Caco-2 (cell line): Measurements from ENCODE around the gene CSMD2. TPM values are rescaled to one million over a fixed set of nuclear protein-coding genes. Genes with fewer than 3 reads are reported as not detected.

Experiments used
- BruUV-seq: library from RNA; stranded (reverse); fragments of 400-500 nt; replicated peaks from 2 replicates; lab custom pipeline; 2021; lab: Mats Ljungman, UMichigan
- CTCF ChIA-PET: fragments of 300-600 bp; sonication (Branson Sonifier 250); formaldehyde crosslinking; loops from one replicate; lab custom pipeline; 2022; ENCODE audit warnings: antibody characterized with exemption; lab: Charles Lee
- POLR2A ChIA-PET: fragments of 300-600 bp; sonication (Branson Sonifier 250); formaldehyde crosslinking; loops from one replicate; lab custom pipeline; 2022; ENCODE audit warnings: antibody characterized with exemption; lab: Charles Lee
- DNase-seq, 2 experiments: peaks; one replicate each; pipeline versions ENCODE4 v3.0.0 to v3.0.0-alpha.2; 2020 to 2022
- H3K27me3 ChIP-seq: replicated peaks from 2 replicates; pipeline ENCODE4 v1.6.0; 2011; ENCODE audit warnings: low read length; ENCODE audit not compliant: control insufficient read depth, insufficient read depth
- H3K36me3 ChIP-seq: 2 replicates; pipeline ENCODE4 v1.5.1; 2011; ENCODE audit warnings: low read length; ENCODE audit not compliant: control insufficient read depth, insufficient read depth
- H3K4me1 ChIP-seq: fragments of 250-450 bp; sonication (Bioruptor Pico); 2 replicates; pipeline ENCODE4 v1.5.1; 2020; ENCODE audit warnings: mild to moderate bottlenecking
- H3K4me3 ChIP-seq: 2 replicates; pipeline ENCODE4 v1.5.1; 2011; ENCODE audit warnings: low read depth, mild to moderate bottlenecking, control low read depth, low read length
- H3K9me3 ChIP-seq: fragments of 250-450 bp; sonication (Bioruptor Pico); 2 replicates; pipeline ENCODE4 v1.5.1; 2020; ENCODE audit warnings: mild to moderate bottlenecking, moderate library complexity
- H3K27ac Mint-ChIP-seq: one replicate; pipeline ENCODE4 v1.8.0; 2022; ENCODE audit warnings: mixed read lengths; ENCODE audit not compliant: unreplicated experiment
- H3K27me3 Mint-ChIP-seq: one replicate; pipeline ENCODE4 v1.8.0; 2022; ENCODE audit warnings: mixed read lengths; ENCODE audit not compliant: insufficient read depth, unreplicated experiment
- H3K36me3 Mint-ChIP-seq: one replicate; pipeline ENCODE4 v1.8.0; 2022; ENCODE audit warnings: mild to moderate bottlenecking, mixed read lengths; ENCODE audit not compliant: insufficient read depth, unreplicated experiment
- H3K4me1 Mint-ChIP-seq: one replicate; pipeline ENCODE4 v1.8.0; 2022; ENCODE audit warnings: low read depth, mixed read lengths; ENCODE audit not compliant: unreplicated experiment
- H3K4me3 Mint-ChIP-seq: one replicate; pipeline ENCODE4 v1.8.0; 2022; ENCODE audit warnings: mild to moderate bottlenecking, moderate library complexity, mixed read lengths; ENCODE audit not compliant: unreplicated experiment
- H3K9me3 Mint-ChIP-seq: one replicate; pipeline ENCODE4 v1.8.0; 2022; ENCODE audit warnings: mixed read lengths; ENCODE audit not compliant: unreplicated experiment
- CTCF ChIP-seq, 2 experiments: fragments of 200-600 bp in 1 of 2; IDR thresholded peaks; 1 replicate in 1 of 2; 2 replicates in 1 of 2; pipeline versions ENCODE4 v1.5.1 to v1.8.0; 2011 to 2022; ENCODE audit warnings: antibody characterized with exemption in 1 of 2, control low read depth in 1 of 2, inconsistent platforms in 1 of 2, low read depth in 1 of 2, low read length in 1 of 2, mild to moderate bottlenecking in 1 of 2, moderate library complexity in 1 of 2; ENCODE audit not compliant: insufficient read depth in 1 of 2, severe bottlenecking in 1 of 2, unreplicated experiment in 1 of 2
- intact Hi-C: fragments of 100-400 bp; cut with micrococcal nuclease; formaldehyde crosslinking; loops from one replicate; pipeline ENCODE4 v1.10.0; 2022; ENCODE audit not compliant: unreplicated experiment
- total RNA-seq: library from RNA; stranded (reverse); gene quantifications from 2 replicates; pipeline ENCODE4 v1.2.3, GENCODE V29; 2022

The CSMD2 gene
- total RNA-seq, 1 experiment from 2014 or later: not detected

GRCh38 chr1:33997127-33998036 is 167.6 kb downstream of the CSMD2 start:
- H3K4me3 Mint-ChIP-seq: no peak overlapping the region

GRCh38 chr1:33996281-33996680 is 168.7 kb downstream of the CSMD2 start:
- no peak overlapping the region for H3K4me3 Mint-ChIP-seq
- Histone ChIP-seq H3K4me3 (no peak overlapping the region), H3K9me3 (no peaks in the 10 kb centered on the region), H3K4me1 (no peaks in the 10 kb centered on the region), H3K27me3 (no peaks in the 10 kb centered on the region), H3K36me3 (no peaks in the 10 kb centered on the region)
- intact Hi-C loops: no loop called here
- H3K36me3 Mint-ChIP-seq: no peaks in the 10 kb centered on the region
- DNase-seq: no peak
- ChIA-PET CTCF (no interaction called here), POLR2A (no interaction called here)
- no peak for TF ChIP-seq CTCF (IDR thresholded peaks at IDR 0.05; ENCODE audit: insufficient read depth in 1 of 2, low read depth in 1 of 2, low read length in 1 of 2, severe bottlenecking in 1 of 2, unreplicated experiment in 1 of 2)
- H3K4me1 Mint-ChIP-seq: no peaks in the 10 kb centered on the region
- BruUV-seq: no TSS peak
- H3K9me3 Mint-ChIP-seq: no peaks in the 10 kb centered on the region
- peaks cover 5% of the 10 kb centered on the region for H3K27me3 Mint-ChIP-seq
- H3K27ac Mint-ChIP-seq: no peak overlapping the region

More at GRCh38 chr1:33997127-33998036, 167.6 kb downstream of the CSMD2 start:
- Histone ChIP-seq H3K36me3 (no peaks in the 10 kb centered on the region), H3K27me3 (no peaks in the 10 kb centered on the region), H3K9me3 (no peaks in the 10 kb centered on the region), H3K4me1 (no peaks in the 10 kb centered on the region), H3K4me3 (no peak overlapping the region)
- no peak for TF ChIP-seq CTCF (IDR thresholded peaks at IDR 0.05; ENCODE audit: insufficient read depth in 1 of 2, low read depth in 1 of 2, low read length in 1 of 2, severe bottlenecking in 1 of 2, unreplicated experiment in 1 of 2)
- no peaks in the 10 kb centered on the region for H3K36me3 Mint-ChIP-seq
- no TSS peak for BruUV-seq
- peaks cover 5% of the 10 kb centered on the region for H3K27me3 Mint-ChIP-seq
- H3K9me3 Mint-ChIP-seq: no peaks in the 10 kb centered on the region
- POLR2A ChIA-PET: no interaction called here
- no peaks in the 10 kb centered on the region for H3K4me1 Mint-ChIP-seq
- H3K27ac Mint-ChIP-seq: no peak overlapping the region
- CTCF ChIA-PET: no interaction called here
- no peak for DNase-seq
- intact Hi-C loops: no loop called here

GRCh38 chr1:33993301-33993700 is 171.7 kb downstream of the CSMD2 start:
- H3K9me3 ChIP-seq: no peaks in the 10 kb centered on the region
- H3K36me3 ChIP-seq: no peaks in the 10 kb centered on the region
- H3K27me3 Mint-ChIP-seq: no peaks in the 10 kb centered on the region
- no peak for TF ChIP-seq CTCF (IDR thresholded peaks at IDR 0.05; ENCODE audit: insufficient read depth in 1 of 2, low read depth in 1 of 2, low read length in 1 of 2, severe bottlenecking in 1 of 2, unreplicated experiment in 1 of 2)
- H3K27ac Mint-ChIP-seq: no peak overlapping the region
- H3K27me3 ChIP-seq: no peaks in the 10 kb centered on the region
- no peaks in the 10 kb centered on the region for H3K36me3 Mint-ChIP-seq
- no peak overlapping the region for H3K4me3 ChIP-seq
- no TSS peak for BruUV-seq
- H3K9me3 Mint-ChIP-seq: no peaks in the 10 kb centered on the region
- ChIA-PET CTCF (no interaction called here), POLR2A (no interaction called here)
- no peak for DNase-seq
- H3K4me3 Mint-ChIP-seq: no peak overlapping the region
- intact Hi-C loops: no loop called here
- no peaks in the 10 kb centered on the region for H3K4me1 ChIP-seq
- no peaks in the 10 kb centered on the region for H3K4me1 Mint-ChIP-seq
